Transverse colon (tissue), 4 donors: Measurements from ENCODE around the gene ARHGAP31.

ENCODE experiments used
- EP300 ChIP-seq: sonication (generic); formaldehyde crosslinking; IDR thresholded peaks from one replicate; pipeline ENCODE4 v1.6.1; 2017; ENCODE audit warnings: antibody characterized with exemption, low read depth
- POLR2A ChIP-seq: fragments of 450-650 bp; IDR thresholded peaks from one replicate; pipeline ENCODE4 v1.6.1; 2016; ENCODE audit warnings: antibody characterized with exemption, mild to moderate bottlenecking, moderate library complexity
- POLR2AphosphoS5 ChIP-seq, 3 donors: sonication (generic); formaldehyde crosslinking; IDR thresholded peaks; one replicate each; pipeline ENCODE4 v1.6.1; 2016; ENCODE audit warnings: antibody characterized with exemption in 3 of 3
- TF ChIP-seq, protein P1 (sequence below), 5 experiments: fragments of 200-600 bp in 3 of 5; fragments of 450-650 bp in 2 of 5; sonication (generic) in 3 of 5; IDR thresholded peaks; 1 replicate in 2 of 5; 2 replicates in 3 of 5; pipeline ENCODE4 v1.5.1; 2016 to 2017; ENCODE audit warnings: antibody characterized with exemption in 5 of 5, inconsistent platforms in 3 of 5, mild to moderate bottlenecking in 2 of 5, moderate library complexity in 1 of 5

DNA sequence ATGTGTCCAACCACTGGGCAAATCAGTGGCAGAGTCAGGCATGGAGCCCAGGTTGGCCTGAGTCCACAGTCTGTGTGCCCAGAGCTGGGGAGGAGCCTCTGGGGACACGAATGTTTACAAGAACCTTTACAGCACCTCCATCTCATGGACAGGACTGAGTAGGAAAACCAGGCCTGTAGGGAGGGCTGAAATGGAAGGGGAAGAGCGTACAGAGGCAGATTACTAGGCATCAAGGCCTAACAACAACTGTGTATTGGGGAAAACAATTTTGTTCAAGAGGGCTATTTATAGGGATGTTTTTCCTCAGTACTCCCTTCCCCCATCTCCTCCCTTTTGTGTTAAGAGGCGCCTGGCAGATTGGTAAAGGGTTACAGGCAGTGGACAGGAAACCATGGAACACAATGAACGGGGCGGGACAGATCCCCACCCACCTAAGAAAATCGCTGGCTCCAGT lies 15.1 kb upstream of the ARHGAP31 start:
- TF ChIP-seq, protein P1, sequence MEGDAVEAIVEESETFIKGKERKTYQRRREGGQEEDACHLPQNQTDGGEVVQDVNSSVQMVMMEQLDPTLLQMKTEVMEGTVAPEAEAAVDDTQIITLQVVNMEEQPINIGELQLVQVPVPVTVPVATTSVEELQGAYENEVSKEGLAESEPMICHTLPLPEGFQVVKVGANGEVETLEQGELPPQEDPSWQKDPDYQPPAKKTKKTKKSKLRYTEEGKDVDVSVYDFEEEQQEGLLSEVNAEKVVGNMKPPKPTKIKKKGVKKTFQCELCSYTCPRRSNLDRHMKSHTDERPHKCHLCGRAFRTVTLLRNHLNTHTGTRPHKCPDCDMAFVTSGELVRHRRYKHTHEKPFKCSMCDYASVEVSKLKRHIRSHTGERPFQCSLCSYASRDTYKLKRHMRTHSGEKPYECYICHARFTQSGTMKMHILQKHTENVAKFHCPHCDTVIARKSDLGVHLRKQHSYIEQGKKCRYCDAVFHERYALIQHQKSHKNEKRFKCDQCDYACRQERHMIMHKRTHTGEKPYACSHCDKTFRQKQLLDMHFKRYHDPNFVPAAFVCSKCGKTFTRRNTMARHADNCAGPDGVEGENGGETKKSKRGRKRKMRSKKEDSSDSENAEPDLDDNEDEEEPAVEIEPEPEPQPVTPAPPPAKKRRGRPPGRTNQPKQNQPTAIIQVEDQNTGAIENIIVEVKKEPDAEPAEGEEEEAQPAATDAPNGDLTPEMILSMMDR (IDR thresholded peaks at IDR 0.05): no peak
- TF ChIP-seq POLR2A: no peak
- no peak for TF ChIP-seq POLR2AphosphoS5 (IDR thresholded peaks at IDR 0.05)
- TF ChIP-seq EP300: no peak
